ENCODE results near the gene TACC3. TPM values are rescaled to one million over a fixed set of nuclear protein-coding genes. Genes with fewer than 3 reads are reported as not detected.

The TACC3 gene
- polyA plus RNA-seq, 1 of the 3 experiments (the other 2 are of a cell fraction): 49.5 TPM

DNA sequence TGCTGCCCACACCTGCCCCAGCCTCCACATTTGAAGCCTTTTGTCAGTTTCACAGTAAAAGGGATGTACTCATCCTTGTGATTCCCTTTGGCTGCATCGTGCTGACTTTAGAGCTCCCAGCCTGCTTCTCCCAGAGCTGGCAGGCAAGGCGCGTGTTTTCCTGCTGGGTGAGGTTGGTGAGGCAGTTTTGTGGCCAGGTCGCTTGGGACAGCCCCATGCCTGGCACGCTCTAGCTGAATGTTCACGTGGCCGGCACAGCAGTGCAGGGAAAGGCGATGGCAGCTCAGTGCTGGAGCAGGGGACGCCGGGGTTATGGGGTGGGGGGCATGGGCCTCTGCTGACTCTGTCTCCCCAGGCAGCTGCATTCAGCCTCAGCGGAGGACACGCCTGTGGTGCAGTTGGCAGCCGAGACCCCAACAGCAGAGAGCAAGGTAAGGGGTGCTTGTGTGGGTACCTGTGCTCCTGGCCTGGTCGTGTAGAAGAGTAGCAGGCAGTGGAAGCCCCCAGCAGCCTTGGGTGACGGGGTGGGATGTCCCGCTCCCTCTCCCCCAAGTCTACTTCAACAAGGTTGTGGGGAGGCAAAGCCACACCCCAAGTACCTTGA is 9.3 kb downstream of the TACC3 start:
- Histone ChIP-seq H3K9ac (no peak overlapping the region), H3K9me2 (no peaks in the 10 kb centered on the region), H3K27me3 (ENCODE audit: insufficient read depth) (no peaks in the 10 kb centered on the region), H4K20me1 (ENCODE audit: insufficient read depth) (peaks cover 10% of the 10 kb centered on the region; the same call in 1 of the 2 replicates), H3K79me2 (ENCODE audit: insufficient read depth) (peaks cover 89% of the 10 kb centered on the region), H2AFZ (ENCODE audit: low read depth) (no peak overlapping the region), H3F3A (replicated peaks; ENCODE audit: insufficient read depth) (peaks cover 14% of the 10 kb centered on the region), H3K4me2 (no peak overlapping the region), H3K4me1 (ENCODE audit: control insufficient read depth in 1 of 2, insufficient read depth in 2 of 2, low read depth in 1 of 2, low read length in 1 of 2) (peaks cover 10 to 19% of the 10 kb centered on the region in 2 experiments; a peak in 3 of 4 replicates), H3K36me3 (replicated peaks in 1 of 2; ENCODE audit: control insufficient read depth in 1 of 2, insufficient read depth in 2 of 2, low read length in 1 of 2) (peaks cover 31 to 37% of the 10 kb centered on the region in 2 experiments), H3K27ac (ENCODE audit: low read depth in 2 of 2, low read length in 1 of 2) (no peak overlapping the region), H3K9me3 (no peaks in the 10 kb centered on the region), H3K4me3 (ENCODE audit: low read depth in 2 of 2, low read length in 1 of 2) (no peak overlapping the region)
- 94% methylated on average over 7 of the region's 16 CpGs for WGBS (ENCODE audit: low lambda C conversion rate)
- no peak for DNase-seq
- ChIA-PET CTCF (interaction anchor here (0.9 to 15.1 kb wide), 13 partner anchors 10 to 157 kb away, joined by 3 to 232 read pairs (median 5); no protein-coding TSS in a partner anchor), POLR2A (interaction anchor here (1.2 to 2.7 kb wide), 2 partner anchors 10 to 37 kb away, joined by 5 to 7 read pairs; partner anchors contain the start of genes TACC3 and TMEM129)
- TF ChIP-seq FOSL2 (IDR thresholded peaks at IDR 0.05; ENCODE audit: borderline replicate concordance, low read depth) (no peak), RFX5 (IDR thresholded peaks at IDR 0.05; ENCODE audit: low read length) (no peak), EP300 (IDR thresholded peaks at IDR 0.05; ENCODE audit: borderline replicate concordance in 1 of 2, low read depth in 1 of 2, low read length in 1 of 2) (no peak), GABPA (IDR thresholded peaks at IDR 0.05; ENCODE audit: low read depth) (no peak), ELF1 (IDR thresholded peaks at IDR 0.05) (no peak), SIN3A (IDR thresholded peaks at IDR 0.05; ENCODE audit: borderline replicate concordance, low read depth, low read length) (no peak), MEF2A (IDR thresholded peaks at IDR 0.05; ENCODE audit: borderline replicate concordance, low read depth) (no peak), RCOR1 (IDR thresholded peaks at IDR 0.05; ENCODE audit: low read length) (no peak), TCF12 (IDR thresholded peaks at IDR 0.05) (no peak), NRF1 (IDR thresholded peaks at IDR 0.05; ENCODE audit: low read depth, low read length) (no peak), RAD21 (IDR thresholded peaks at IDR 0.05; ENCODE audit: low read length) (no peak)
- TF ChIP-seq, protein P1, sequence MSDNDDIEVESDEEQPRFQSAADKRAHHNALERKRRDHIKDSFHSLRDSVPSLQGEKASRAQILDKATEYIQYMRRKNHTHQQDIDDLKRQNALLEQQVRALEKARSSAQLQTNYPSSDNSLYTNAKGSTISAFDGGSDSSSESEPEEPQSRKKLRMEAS (IDR thresholded peaks at IDR 0.05; ENCODE audit: low read depth): no peak
- TF ChIP-seq, protein P2, sequence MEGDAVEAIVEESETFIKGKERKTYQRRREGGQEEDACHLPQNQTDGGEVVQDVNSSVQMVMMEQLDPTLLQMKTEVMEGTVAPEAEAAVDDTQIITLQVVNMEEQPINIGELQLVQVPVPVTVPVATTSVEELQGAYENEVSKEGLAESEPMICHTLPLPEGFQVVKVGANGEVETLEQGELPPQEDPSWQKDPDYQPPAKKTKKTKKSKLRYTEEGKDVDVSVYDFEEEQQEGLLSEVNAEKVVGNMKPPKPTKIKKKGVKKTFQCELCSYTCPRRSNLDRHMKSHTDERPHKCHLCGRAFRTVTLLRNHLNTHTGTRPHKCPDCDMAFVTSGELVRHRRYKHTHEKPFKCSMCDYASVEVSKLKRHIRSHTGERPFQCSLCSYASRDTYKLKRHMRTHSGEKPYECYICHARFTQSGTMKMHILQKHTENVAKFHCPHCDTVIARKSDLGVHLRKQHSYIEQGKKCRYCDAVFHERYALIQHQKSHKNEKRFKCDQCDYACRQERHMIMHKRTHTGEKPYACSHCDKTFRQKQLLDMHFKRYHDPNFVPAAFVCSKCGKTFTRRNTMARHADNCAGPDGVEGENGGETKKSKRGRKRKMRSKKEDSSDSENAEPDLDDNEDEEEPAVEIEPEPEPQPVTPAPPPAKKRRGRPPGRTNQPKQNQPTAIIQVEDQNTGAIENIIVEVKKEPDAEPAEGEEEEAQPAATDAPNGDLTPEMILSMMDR (IDR thresholded peaks at IDR 0.05): no peak
- TF ChIP-seq, protein P3, sequence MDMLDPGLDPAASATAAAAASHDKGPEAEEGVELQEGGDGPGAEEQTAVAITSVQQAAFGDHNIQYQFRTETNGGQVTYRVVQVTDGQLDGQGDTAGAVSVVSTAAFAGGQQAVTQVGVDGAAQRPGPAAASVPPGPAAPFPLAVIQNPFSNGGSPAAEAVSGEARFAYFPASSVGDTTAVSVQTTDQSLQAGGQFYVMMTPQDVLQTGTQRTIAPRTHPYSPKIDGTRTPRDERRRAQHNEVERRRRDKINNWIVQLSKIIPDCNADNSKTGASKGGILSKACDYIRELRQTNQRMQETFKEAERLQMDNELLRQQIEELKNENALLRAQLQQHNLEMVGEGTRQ (IDR thresholded peaks at IDR 0.05; ENCODE audit: borderline replicate concordance, low read depth, low read length): no peak

DNA sequence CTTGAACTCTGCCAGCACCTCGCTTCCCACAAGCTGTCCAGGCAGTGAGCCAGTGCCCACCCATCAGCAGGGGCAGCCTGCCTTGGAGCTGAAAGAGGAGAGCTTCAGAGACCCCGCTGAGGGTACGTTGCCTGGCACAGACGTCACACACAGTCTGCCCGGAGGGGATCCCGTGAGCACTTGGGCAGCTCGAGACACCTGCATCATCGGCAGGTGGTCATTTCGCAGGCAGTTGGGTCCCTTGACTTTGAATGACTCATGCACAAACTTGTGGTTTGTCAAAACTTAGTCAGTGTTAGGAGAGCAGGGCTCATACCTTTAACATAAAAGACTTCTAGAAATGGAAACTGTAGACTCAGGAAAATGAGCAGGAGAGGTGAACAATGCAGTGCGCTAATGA is 9.9 kb downstream of the TACC3 start:
- Histone ChIP-seq H3K36me3 (replicated peaks in 1 of 2; ENCODE audit: control insufficient read depth in 1 of 2, insufficient read depth in 2 of 2, low read length in 1 of 2) (peaks cover 36 to 40% of the 10 kb centered on the region in 2 experiments), H2AFZ (ENCODE audit: low read depth) (no peak overlapping the region), H4K20me1 (ENCODE audit: insufficient read depth) (peaks cover 10% of the 10 kb centered on the region; the same call in 1 of the 2 replicates), H3K27me3 (ENCODE audit: insufficient read depth) (no peaks in the 10 kb centered on the region), H3K9me2 (no peaks in the 10 kb centered on the region), H3K27ac (ENCODE audit: low read depth in 2 of 2, low read length in 1 of 2) (no peak overlapping the region), H3K9ac (no peak overlapping the region), H3K79me2 (ENCODE audit: insufficient read depth) (peaks cover 84% of the 10 kb centered on the region), H3K4me1 (ENCODE audit: control insufficient read depth in 1 of 2, insufficient read depth in 2 of 2, low read depth in 1 of 2, low read length in 1 of 2) (peaks cover 7 to 19% of the 10 kb centered on the region in 2 experiments; a peak in 3 of 4 replicates), H3K4me2 (no peak overlapping the region), H3K9me3 (no peaks in the 10 kb centered on the region), H3F3A (replicated peaks; ENCODE audit: insufficient read depth) (peaks cover 14% of the 10 kb centered on the region), H3K4me3 (ENCODE audit: low read depth in 2 of 2, low read length in 1 of 2) (no peak overlapping the region)
- DNase-seq: no peak
- ChIA-PET CTCF (interaction anchor here (0.9 to 15.1 kb wide), 6 partner anchors 12 to 83 kb away, joined by 4 to 232 read pairs (median 13); no protein-coding TSS in a partner anchor), POLR2A (interaction anchor here (2.7 kb wide), 1 partner anchor 38 kb away, joined by 7 read pairs; no protein-coding TSS in a partner anchor)
- 98% methylated on average over 2 of the region's 10 CpGs for WGBS (ENCODE audit: low lambda C conversion rate)
- TF ChIP-seq SIN3A (IDR thresholded peaks at IDR 0.05; ENCODE audit: borderline replicate concordance, low read depth, low read length): no peak
- no peak for TF ChIP-seq MEF2A (IDR thresholded peaks at IDR 0.05; ENCODE audit: borderline replicate concordance, low read depth)
- TF ChIP-seq FOXM1 (IDR thresholded peaks at IDR 0.05; ENCODE audit: low read depth): no peak
- TF ChIP-seq SMC3 (IDR thresholded peaks at IDR 0.05; ENCODE audit: low read depth, low read length): no peak

Data from SK-N-SH (cell line).